ENCODE results near the gene NFAT5. TPM values are rescaled to one million over a fixed set of nuclear protein-coding genes. Genes with fewer than 3 reads are reported as not detected.

Gene NFAT5
- polyA plus RNA-seq, 2 of the 4 experiments (the other 2 are of a cell fraction) = 9.5 to 45.1 TPM

DNA sequence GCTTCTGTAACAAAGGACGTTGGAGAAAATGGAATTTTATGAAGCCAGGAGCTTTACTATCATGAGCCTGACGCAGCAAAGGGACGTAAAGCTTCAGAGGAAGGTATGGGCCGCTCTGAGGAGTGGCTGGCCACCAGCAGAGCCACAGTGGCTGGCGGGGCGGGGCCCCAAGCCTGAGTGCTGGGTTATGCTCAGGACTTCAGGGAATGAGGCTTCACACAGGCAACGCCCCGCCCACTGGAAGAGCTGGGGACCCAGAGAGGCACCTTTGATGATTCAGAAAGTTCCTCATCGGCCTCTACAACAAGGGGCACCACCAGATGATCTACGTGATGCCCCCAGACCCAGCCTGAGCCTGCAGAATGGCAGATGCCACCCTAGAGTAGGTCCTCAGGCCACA, 180.2 kb downstream of the NFAT5 start:
- no peak overlapping the region for H3K4me3 ChIP-seq
- peak; percentile 17 to 29; a peak in 2 of 6 replicates for ATAC-seq
- TF ChIP-seq FOSL2 (IDR thresholded peaks at IDR 0.05) = no peak
- no peak for TF ChIP-seq FOSL2 (CRISPR knock-in tag; IDR thresholded peaks at IDR 0.05)
- no peak for TF ChIP-seq POLR2AphosphoS2 (conservative IDR thresholded peaks at IDR 0.05; ENCODE audit: low read length)
- TF ChIP-seq MAFK (IDR thresholded peaks at IDR 0.05; ENCODE audit: partially characterized antibody) = no peak
- TF ChIP-seq RNF2 (IDR thresholded peaks at IDR 0.05; ENCODE audit: borderline replicate concordance, low read depth) = no peak
- TF ChIP-seq CEBPB (IDR thresholded peaks at IDR 0.05) = no peak
- no peak for TF ChIP-seq CHD2 (IDR thresholded peaks at IDR 0.05; ENCODE audit: low read length, partially characterized antibody)
- TF ChIP-seq, protein P1, sequence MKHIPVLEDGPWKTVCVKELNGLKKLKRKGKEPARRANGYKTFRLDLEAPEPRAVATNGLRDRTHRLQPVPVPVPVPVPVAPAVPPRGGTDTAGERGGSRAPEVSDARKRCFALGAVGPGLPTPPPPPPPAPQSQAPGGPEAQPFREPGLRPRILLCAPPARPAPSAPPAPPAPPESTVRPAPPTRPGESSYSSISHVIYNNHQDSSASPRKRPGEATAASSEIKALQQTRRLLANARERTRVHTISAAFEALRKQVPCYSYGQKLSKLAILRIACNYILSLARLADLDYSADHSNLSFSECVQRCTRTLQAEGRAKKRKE (CRISPR knock-in tag; IDR thresholded peaks at IDR 0.05; ENCODE audit: low read depth) = no peak
- TF ChIP-seq, protein P2, sequence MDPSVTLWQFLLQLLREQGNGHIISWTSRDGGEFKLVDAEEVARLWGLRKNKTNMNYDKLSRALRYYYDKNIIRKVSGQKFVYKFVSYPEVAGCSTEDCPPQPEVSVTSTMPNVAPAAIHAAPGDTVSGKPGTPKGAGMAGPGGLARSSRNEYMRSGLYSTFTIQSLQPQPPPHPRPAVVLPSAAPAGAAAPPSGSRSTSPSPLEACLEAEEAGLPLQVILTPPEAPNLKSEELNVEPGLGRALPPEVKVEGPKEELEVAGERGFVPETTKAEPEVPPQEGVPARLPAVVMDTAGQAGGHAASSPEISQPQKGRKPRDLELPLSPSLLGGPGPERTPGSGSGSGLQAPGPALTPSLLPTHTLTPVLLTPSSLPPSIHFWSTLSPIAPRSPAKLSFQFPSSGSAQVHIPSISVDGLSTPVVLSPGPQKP (IDR thresholded peaks at IDR 0.05; ENCODE audit: low read depth, low read length) = no peak
- TF ChIP-seq, protein P3, sequence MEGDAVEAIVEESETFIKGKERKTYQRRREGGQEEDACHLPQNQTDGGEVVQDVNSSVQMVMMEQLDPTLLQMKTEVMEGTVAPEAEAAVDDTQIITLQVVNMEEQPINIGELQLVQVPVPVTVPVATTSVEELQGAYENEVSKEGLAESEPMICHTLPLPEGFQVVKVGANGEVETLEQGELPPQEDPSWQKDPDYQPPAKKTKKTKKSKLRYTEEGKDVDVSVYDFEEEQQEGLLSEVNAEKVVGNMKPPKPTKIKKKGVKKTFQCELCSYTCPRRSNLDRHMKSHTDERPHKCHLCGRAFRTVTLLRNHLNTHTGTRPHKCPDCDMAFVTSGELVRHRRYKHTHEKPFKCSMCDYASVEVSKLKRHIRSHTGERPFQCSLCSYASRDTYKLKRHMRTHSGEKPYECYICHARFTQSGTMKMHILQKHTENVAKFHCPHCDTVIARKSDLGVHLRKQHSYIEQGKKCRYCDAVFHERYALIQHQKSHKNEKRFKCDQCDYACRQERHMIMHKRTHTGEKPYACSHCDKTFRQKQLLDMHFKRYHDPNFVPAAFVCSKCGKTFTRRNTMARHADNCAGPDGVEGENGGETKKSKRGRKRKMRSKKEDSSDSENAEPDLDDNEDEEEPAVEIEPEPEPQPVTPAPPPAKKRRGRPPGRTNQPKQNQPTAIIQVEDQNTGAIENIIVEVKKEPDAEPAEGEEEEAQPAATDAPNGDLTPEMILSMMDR (IDR thresholded peaks at IDR 0.05) = no peak
- TF ChIP-seq ZSCAN20 (CRISPR knock-in tag; IDR thresholded peaks at IDR 0.05) = no peak
- TF ChIP-seq USF2 (IDR thresholded peaks at IDR 0.05) = no peak
- no peak for TF ChIP-seq RARB (CRISPR knock-in tag; IDR thresholded peaks at IDR 0.05)
- no peak for TF ChIP-seq HDAC2 (IDR thresholded peaks at IDR 0.05)
- TF ChIP-seq CHD4 (IDR thresholded peaks at IDR 0.05; ENCODE audit: borderline replicate concordance) = no peak
- TF ChIP-seq NR3C1 (IDR thresholded peaks at IDR 0.05) = no peak
- no peak for TF ChIP-seq EHF (CRISPR knock-in tag; IDR thresholded peaks at IDR 0.05)
- POLR2A ChIA-PET = interaction anchor here (1.2 to 3.0 kb wide), 2 partner anchors 9 to 19 kb away, joined by 5 to 10 read pairs; partner anchors contain the start of genes NOB1 and NQO1
- peaks cover 25% of the 10 kb centered on the region for H3K4me1 ChIP-seq
- 87% methylated on average over 10 of the region's 10 CpGs for WGBS (ENCODE audit: missing lambda C conversion rate)
- no peak for DNase-seq (ENCODE audit: low read depth in 1 of 2, low spot score in 1 of 2)
- H3K9me3 ChIP-seq = no peaks in the 10 kb centered on the region
- FAIRE-seq = no peak
- H3K27ac ChIP-seq = 0 out of 6 replicates have a peak overlapping the region, but pooled peaks of 1 of the 2 experiments have one; percentile 9
- CTCF ChIA-PET = interaction anchor here (0.6 to 2.3 kb wide), 5 partner anchors 9 to 790 kb away, joined by 3 to 13 read pairs (median 3); partner anchors contain the start of genes NOB1 and NQO1
- no peak overlapping the region for H3K4me2 ChIP-seq

DNA sequence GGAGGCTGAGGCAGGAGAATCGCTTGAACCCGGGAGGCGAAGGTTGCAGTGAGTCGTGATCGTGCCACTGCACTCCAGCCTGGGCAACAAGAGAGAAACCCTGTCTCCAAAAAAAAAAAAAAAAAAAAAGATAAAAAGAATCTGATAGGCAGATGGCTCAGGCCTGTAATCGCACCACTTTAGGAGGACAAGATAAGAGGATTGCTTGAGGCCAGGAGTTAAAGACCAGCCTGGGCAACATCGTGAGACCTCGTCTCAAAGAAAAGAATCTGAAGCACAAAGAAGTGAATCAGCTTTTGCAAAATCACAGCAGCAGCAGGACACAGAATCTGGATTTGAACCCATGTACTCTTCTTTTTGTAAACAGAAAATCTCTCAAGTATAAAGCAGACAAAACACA, 181.3 kb downstream of the NFAT5 start:
- FAIRE-seq (no peak), DNase-seq (ENCODE audit: low read depth in 1 of 2, low spot score in 1 of 2) (no peak), ATAC-seq (no peak)
- WGBS (ENCODE audit: missing lambda C conversion rate) = 92% methylated on average over 8 of the region's 8 CpGs
- TF ChIP-seq MAX (IDR thresholded peaks at IDR 0.05) (no peak), FOSB (CRISPR knock-in tag; IDR thresholded peaks at IDR 0.05) (no peak), TP53 (CRISPR knock-in tag; IDR thresholded peaks at IDR 0.05) (no peak), RNF2 (IDR thresholded peaks at IDR 0.05; ENCODE audit: borderline replicate concordance, low read depth) (no peak), CHD2 (IDR thresholded peaks at IDR 0.05; ENCODE audit: low read length, partially characterized antibody) (no peak), POLR2A (IDR thresholded peaks at IDR 0.05; ENCODE audit: low read length) (no peak), PHF8 (IDR thresholded peaks at IDR 0.05; ENCODE audit: borderline replicate concordance, low read depth) (no peak), ZNF302 (CRISPR knock-in tag; IDR thresholded peaks at IDR 0.05) (no peak), EHF (CRISPR knock-in tag; IDR thresholded peaks at IDR 0.05) (no peak), NR3C1 (IDR thresholded peaks at IDR 0.05) (no peak), MYC (IDR thresholded peaks at IDR 0.05; ENCODE audit: borderline replicate concordance, low read length) (no peak), EHMT2 (IDR thresholded peaks at IDR 0.05; ENCODE audit: low read depth) (no peak), ESRRA (IDR thresholded peaks at IDR 0.05; ENCODE audit: borderline replicate concordance, low read length) (no peak), RFX5 (IDR thresholded peaks at IDR 0.05) (no peak), HDAC2 (IDR thresholded peaks at IDR 0.05) (no peak)
- TF ChIP-seq, protein P4, sequence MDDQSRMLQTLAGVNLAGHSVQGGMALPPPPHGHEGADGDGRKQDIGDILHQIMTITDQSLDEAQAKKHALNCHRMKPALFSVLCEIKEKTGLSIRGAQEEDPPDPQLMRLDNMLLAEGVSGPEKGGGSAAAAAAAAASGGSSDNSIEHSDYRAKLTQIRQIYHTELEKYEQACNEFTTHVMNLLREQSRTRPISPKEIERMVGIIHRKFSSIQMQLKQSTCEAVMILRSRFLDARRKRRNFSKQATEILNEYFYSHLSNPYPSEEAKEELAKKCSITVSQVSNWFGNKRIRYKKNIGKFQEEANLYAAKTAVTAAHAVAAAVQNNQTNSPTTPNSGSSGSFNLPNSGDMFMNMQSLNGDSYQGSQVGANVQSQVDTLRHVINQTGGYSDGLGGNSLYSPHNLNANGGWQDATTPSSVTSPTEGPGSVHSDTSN (IDR thresholded peaks at IDR 0.05) = no peak
- ChIA-PET POLR2A (interaction anchor here (0.7 to 3.0 kb wide), 2 partner anchors 20 to 355 kb away, joined by 8 to 10 read pairs; partner anchors contain the start of gene NQO1), CTCF (interaction anchor here (2.3 kb wide), 1 partner anchor 8 kb away, joined by 13 read pairs; the partner anchor contains the start of gene NOB1)
- H3K4me3 ChIP-seq = no peak overlapping the region
- no peaks in the 10 kb centered on the region for H3K9me3 ChIP-seq
- no peak overlapping the region for H3K27ac ChIP-seq
- peaks cover 13% of the 10 kb centered on the region for H3K4me1 ChIP-seq
- H3K4me2 ChIP-seq = no peak overlapping the region
